Endothelial cell of umbilical vein (primary cell): ENCODE data around the gene MBTPS2. TPM values are rescaled to one million over a fixed set of nuclear protein-coding genes. Genes with fewer than 3 reads are reported as not detected.
A peak's percentile ranks its signal among the peaks of the same experiment; 100 is the strongest.

Experiments used
- BruUV-seq: library from RNA; stranded (reverse); fragments of 400-500 nt; replicated peaks from 2 replicates; lab custom pipeline; 2021; lab: Mats Ljungman, UMichigan
- CTCF ChIA-PET: fragments of 300-600, 350-600 bp; sonication (Branson Sonifier 250); formaldehyde crosslinking; loops from one replicate; lab custom pipeline; 2021; ENCODE audit warnings: antibody characterized with exemption, inconsistent platforms; lab: Charles Lee
- POLR2A ChIA-PET: fragments of 300-600, 350-600 bp; sonication (Branson Sonifier 250); formaldehyde crosslinking; loops from one replicate; lab custom pipeline; 2021; ENCODE audit warnings: antibody characterized with exemption, inconsistent platforms; lab: Charles Lee
- DNase-seq: peaks from one replicate; pipeline ENCODE4 v3.0.0-alpha.2; 2011; ENCODE audit warnings: low read depth, low spot score
- FAIRE-seq: peaks from 2 replicates; lab custom pipeline; 2011; peaks lifted over from hg19 to GRCh38; lab: Jason Lieb, UNC
- H2AFZ ChIP-seq: 2 replicates; pipeline ENCODE4 v1.6.0; 2012; ENCODE audit warnings: low read depth, low read length, control low read depth, inconsistent platforms
- H3K27ac ChIP-seq: 2 replicates; pipeline ENCODE4 v1.5.1; 2011; ENCODE audit warnings: low read depth, mild to moderate bottlenecking, control low read depth, low read length, moderate library complexity; ENCODE audit not compliant: insufficient read depth
- H3K27me3 ChIP-seq, 2 experiments: 2 replicates each; pipeline versions ENCODE4 v1.6.0 to v1.6.1; 2011; ENCODE audit warnings: low read length in 2 of 2, mixed read lengths in 1 of 2; ENCODE audit not compliant: control insufficient read depth in 2 of 2, insufficient read depth in 2 of 2
- H3K36me3 ChIP-seq, 2 experiments: 2 replicates in 1 of 2; 3 replicates in 1 of 2; pipeline ENCODE4 v1.5.1; 2011; ENCODE audit warnings: low read length in 2 of 2, mild to moderate bottlenecking in 1 of 2, moderate library complexity in 1 of 2; ENCODE audit not compliant: control insufficient read depth in 2 of 2, insufficient read depth in 2 of 2; ENCODE audit errors: extremely low read depth in 1 of 2
- H3K4me1 ChIP-seq: 3 replicates; pipeline ENCODE4 v1.5.1; 2011; ENCODE audit warnings: mild to moderate bottlenecking, low read length; ENCODE audit not compliant: control insufficient read depth, insufficient read depth; ENCODE audit errors: extremely low read depth
- H3K4me2 ChIP-seq: 2 replicates; pipeline ENCODE4 v1.6.1; 2011; ENCODE audit warnings: low read length, control low read depth, mixed read lengths; ENCODE audit not compliant: insufficient read depth
- H3K4me3 ChIP-seq, 3 experiments: fragments of 200-600 bp in 1 of 3; sonication (generic), shearing (Covaris generic) in 1 of 3; replicated peaks in 1 of 3; 2 replicates each; pipeline ENCODE4 v1.5.1; 2011 to 2016; ENCODE audit warnings: control low read depth in 3 of 3, low read length in 3 of 3, mild to moderate bottlenecking in 2 of 3, inconsistent platforms in 1 of 3, low read depth in 1 of 3, moderate library complexity in 1 of 3; ENCODE audit not compliant: insufficient read depth in 1 of 3
- H3K79me2 ChIP-seq: 2 replicates; pipeline ENCODE4 v1.6.0; 2012; ENCODE audit warnings: low read length, inconsistent platforms; ENCODE audit not compliant: control insufficient read depth, insufficient read depth
- H3K9ac ChIP-seq: replicated peaks from 2 replicates; pipeline ENCODE3; 2011; ENCODE audit warnings: low read length, control low read depth; ENCODE audit not compliant: insufficient read depth; ENCODE audit errors: extremely low read depth
- H3K9me1 ChIP-seq: replicated peaks from 3 replicates; pipeline ENCODE4 v1.6.0; 2011; ENCODE audit warnings: mild to moderate bottlenecking, low read length; ENCODE audit not compliant: control insufficient read depth, insufficient read depth; ENCODE audit errors: extremely low read depth
- H3K9me3 ChIP-seq: replicated peaks from 2 replicates; pipeline ENCODE4 v1.5.1; 2012; ENCODE audit warnings: low read length, inconsistent platforms; ENCODE audit not compliant: control insufficient read depth, insufficient read depth
- H4K20me1 ChIP-seq: replicated peaks from 2 replicates; pipeline ENCODE3; 2011; ENCODE audit warnings: mild to moderate bottlenecking, low read length; ENCODE audit not compliant: control insufficient read depth, insufficient read depth; ENCODE audit errors: extremely low read depth
- EZH2 ChIP-seq: IDR thresholded peaks from 2 replicates; pipeline ENCODE4 v1.6.1; 2012; ENCODE audit warnings: borderline replicate concordance, low read depth, mild to moderate bottlenecking, moderate library complexity, low read length, inconsistent platforms; ENCODE audit not compliant: severe bottlenecking
- FOS ChIP-seq: IDR thresholded peaks from 2 replicates; pipeline ENCODE4 v1.6.1; 2011; ENCODE audit warnings: mild to moderate bottlenecking, low read length, moderate library complexity, borderline replicate concordance; ENCODE audit not compliant: insufficient read depth
- GATA2 ChIP-seq: IDR thresholded peaks from 2 replicates; pipeline ENCODE4 v1.7.0; 2011; ENCODE audit warnings: low read depth, mild to moderate bottlenecking, moderate library complexity, mixed read lengths, low read length; ENCODE audit not compliant: insufficient read length, insufficient read depth
- JUN ChIP-seq: IDR thresholded peaks from 2 replicates; pipeline ENCODE4 v1.6.1; 2011; ENCODE audit warnings: borderline replicate concordance, low read depth; ENCODE audit not compliant: insufficient read length, insufficient read depth
- MYC ChIP-seq: IDR thresholded peaks from one replicate; pipeline ENCODE4 v1.6.1; 2011; ENCODE audit warnings: mild to moderate bottlenecking, low read depth, low read length
- POLR2A ChIP-seq: IDR thresholded peaks from 2 replicates; pipeline ENCODE4 v1.6.1; 2012; ENCODE audit warnings: low read depth, mild to moderate bottlenecking, control low read depth, low read length
- POLR2AphosphoS5 ChIP-seq: IDR thresholded peaks from 2 replicates; pipeline ENCODE4 v1.6.1; 2012; ENCODE audit warnings: low read depth, mild to moderate bottlenecking, control low read depth, low read length, moderate library complexity; ENCODE audit not compliant: insufficient read depth
- dilution Hi-C: fragments of 300-500 bp; cut with MboI; formaldehyde crosslinking; loops from one replicate; pipeline ENCODE4 v1.15.0; 2019; ENCODE audit warnings: low sequenced_read_pairs; ENCODE audit not compliant: extremely low pct_ligation_motif_present
- intact Hi-C: fragments of 100-400 bp; cut with micrococcal nuclease; formaldehyde crosslinking; loops from one replicate; pipeline ENCODE4 v1.10.0; 2022
- polyA plus RNA-seq, 4 experiments: library from polyadenylated mRNA; depleted of rRNA in 3 of 4; stranded (reverse) in 3 of 4; unstranded in 1 of 4; fragments of >200 nt; gene quantifications; 2 replicates each; pipeline versions ENCODE4 v1.2.1 to v1.2.3, GENCODE V29; 2011 to 2012; ENCODE audit warnings: missing spikeins in 1 of 4
- total RNA-seq: library from RNA; stranded (reverse); gene quantifications from 2 replicates; pipeline ENCODE4 v1.2.3, GENCODE V29; 2021
- TF ChIP-seq, protein P1 (sequence below): IDR thresholded peaks from 2 replicates; pipeline ENCODE4 v1.6.1; 2011; ENCODE audit not compliant: insufficient read depth, insufficient read length
- TF ChIP-seq, protein P2 (sequence below), 2 donors: IDR thresholded peaks; 1 replicate in 1 of 2; 2 replicates in 1 of 2; pipeline ENCODE4 v1.5.1; 2011; ENCODE audit warnings: low read length in 2 of 2, mild to moderate bottlenecking in 2 of 2, moderate library complexity in 2 of 2, control low read depth in 1 of 2, inconsistent platforms in 1 of 2, low read depth in 1 of 2; ENCODE audit not compliant: insufficient read depth in 1 of 2; ENCODE audit errors: extremely low read depth in 1 of 2

Gene MBTPS2
- total and polyA plus RNA-seq, 2 donors (not counting 3 experiments of a cell fraction or from before 2014, with no cell fraction given), result 11.4 to 16.4 TPM

DNA sequence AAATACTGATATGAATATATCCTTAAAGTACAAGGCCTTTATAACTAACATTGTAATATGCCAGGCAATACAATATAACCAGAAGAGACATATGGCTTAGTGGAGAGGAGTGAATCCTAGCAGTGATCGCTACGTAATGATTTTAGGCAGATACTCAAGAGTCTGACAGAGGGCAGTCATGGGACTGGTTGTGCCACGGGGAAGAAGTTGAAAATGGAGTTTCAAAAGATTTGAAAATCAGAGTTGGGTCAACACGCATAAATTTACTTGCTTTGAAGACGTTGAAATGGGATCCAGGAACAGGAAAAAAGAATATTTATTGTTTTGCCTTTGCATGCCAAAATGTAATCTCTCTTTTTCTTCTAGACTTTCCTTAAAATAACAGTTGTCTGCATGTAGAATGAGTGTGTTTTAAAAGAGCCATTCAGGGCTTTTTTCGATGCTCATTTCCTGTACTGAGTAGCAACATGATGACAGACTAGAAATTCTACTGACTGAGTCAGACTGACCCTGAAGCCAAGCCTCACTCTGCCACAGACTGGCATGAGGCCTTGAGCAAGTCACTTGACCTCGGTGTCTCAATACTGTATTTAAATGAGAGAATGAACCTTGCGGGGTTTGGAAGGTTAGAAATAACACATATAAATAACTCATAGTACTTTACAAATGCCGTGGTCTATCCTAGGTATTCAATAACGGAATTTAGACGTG lies 93.0 kb downstream of the MBTPS2 start:
- Histone ChIP-seq H3K9ac (peak overlapping the region; percentile 57), H3K4me2 (peak overlapping the region; percentile 25), H3K4me1 (peaks cover 21% of the 10 kb centered on the region), H3K36me3 (no peaks in the 10 kb centered on the region), H3K9me3 (no peaks in the 10 kb centered on the region), H3K9me1 (no peaks in the 10 kb centered on the region), H4K20me1 (no peaks in the 10 kb centered on the region), H3K79me2 (no peaks in the 10 kb centered on the region), H3K4me3 (no peak overlapping the region), H2AFZ (peak overlapping the region; percentile 37), H3K27me3 (no peaks in the 10 kb centered on the region), H3K27ac (peak overlapping the region; percentile 94)
- TF ChIP-seq MYC, result no peak
- no peak for TF ChIP-seq POLR2A
- TF ChIP-seq FOS, result peak; percentile 67
- peak; percentile 34 for TF ChIP-seq JUN
- peak; percentile 52 for TF ChIP-seq POLR2AphosphoS5
- FAIRE-seq (peak; percentile 97), DNase-seq (peak; percentile 89)
- dilution Hi-C loops, result no loop called here
- intact Hi-C loops, result loop anchor here (1.0 kb wide), 1 partner anchor 8 kb away; the partner anchor contains the start of gene SMS
- BruUV-seq, result TSS peak; percentile 55
- ChIA-PET POLR2A (interaction anchor here (0.6 kb wide), 1 partner anchor 63 kb away, joined by 3 read pairs; no protein-coding TSS in a partner anchor), CTCF (no interaction called here)

DNA sequence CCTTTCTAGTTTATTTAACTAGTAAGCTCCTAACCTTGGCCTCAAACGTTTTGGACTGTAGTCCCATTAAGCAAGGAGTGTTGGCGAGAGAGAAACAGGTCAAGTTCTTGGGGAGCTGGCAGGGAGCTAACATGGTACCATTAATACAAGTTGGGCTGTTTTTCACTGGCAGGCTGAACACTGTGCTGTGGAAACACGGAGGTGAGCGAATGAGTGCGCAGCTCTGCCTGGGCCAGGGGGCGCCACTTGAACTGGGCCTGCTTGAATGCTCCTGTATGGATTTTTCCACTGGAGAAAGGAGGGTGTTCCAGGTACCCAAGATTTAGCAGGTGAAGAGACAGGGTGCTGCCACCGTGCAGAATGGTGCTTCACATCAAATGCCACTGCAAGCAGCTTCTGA lies 93.7 kb downstream of the MBTPS2 start:
- no peaks in the 10 kb centered on the region for H3K36me3 ChIP-seq
- H3K4me2 ChIP-seq, result peak overlapping the region; percentile 25
- H3K79me2 ChIP-seq, result no peaks in the 10 kb centered on the region
- intact Hi-C loops, result no loop called here
- no peak for TF ChIP-seq POLR2A
- TF ChIP-seq, protein P1, sequence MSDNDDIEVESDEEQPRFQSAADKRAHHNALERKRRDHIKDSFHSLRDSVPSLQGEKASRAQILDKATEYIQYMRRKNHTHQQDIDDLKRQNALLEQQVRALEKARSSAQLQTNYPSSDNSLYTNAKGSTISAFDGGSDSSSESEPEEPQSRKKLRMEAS, result no peak
- TF ChIP-seq EZH2, result no peak
- TF ChIP-seq, protein P2, sequence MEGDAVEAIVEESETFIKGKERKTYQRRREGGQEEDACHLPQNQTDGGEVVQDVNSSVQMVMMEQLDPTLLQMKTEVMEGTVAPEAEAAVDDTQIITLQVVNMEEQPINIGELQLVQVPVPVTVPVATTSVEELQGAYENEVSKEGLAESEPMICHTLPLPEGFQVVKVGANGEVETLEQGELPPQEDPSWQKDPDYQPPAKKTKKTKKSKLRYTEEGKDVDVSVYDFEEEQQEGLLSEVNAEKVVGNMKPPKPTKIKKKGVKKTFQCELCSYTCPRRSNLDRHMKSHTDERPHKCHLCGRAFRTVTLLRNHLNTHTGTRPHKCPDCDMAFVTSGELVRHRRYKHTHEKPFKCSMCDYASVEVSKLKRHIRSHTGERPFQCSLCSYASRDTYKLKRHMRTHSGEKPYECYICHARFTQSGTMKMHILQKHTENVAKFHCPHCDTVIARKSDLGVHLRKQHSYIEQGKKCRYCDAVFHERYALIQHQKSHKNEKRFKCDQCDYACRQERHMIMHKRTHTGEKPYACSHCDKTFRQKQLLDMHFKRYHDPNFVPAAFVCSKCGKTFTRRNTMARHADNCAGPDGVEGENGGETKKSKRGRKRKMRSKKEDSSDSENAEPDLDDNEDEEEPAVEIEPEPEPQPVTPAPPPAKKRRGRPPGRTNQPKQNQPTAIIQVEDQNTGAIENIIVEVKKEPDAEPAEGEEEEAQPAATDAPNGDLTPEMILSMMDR (IDR thresholded peaks at IDR 0.05; ENCODE audit: extremely low read depth in 1 of 2, insufficient read depth in 1 of 2, low read depth in 1 of 2, low read length in 2 of 2), result no peak
- TF ChIP-seq FOS, result no peak
- TF ChIP-seq POLR2AphosphoS5, result no peak
- TF ChIP-seq MYC, result no peak
- TF ChIP-seq GATA2, result no peak
- TF ChIP-seq JUN, result no peak
- ChIA-PET POLR2A (no interaction called here), CTCF (interaction anchor here (1.4 to 1.9 kb wide), 2 partner anchors 39 to 52 kb away, joined by 3 to 4 read pairs; no protein-coding TSS in a partner anchor)
- no peaks in the 10 kb centered on the region for H3K27me3 ChIP-seq
- no peak for DNase-seq
- H3K9me3 ChIP-seq, result no peaks in the 10 kb centered on the region
- FAIRE-seq, result no peak
- H4K20me1 ChIP-seq, result no peaks in the 10 kb centered on the region
- no peak overlapping the region for H2AFZ ChIP-seq
- peaks cover 17% of the 10 kb centered on the region for H3K4me1 ChIP-seq
- TSS peak; percentile 81 for BruUV-seq
- H3K4me3 ChIP-seq, result no peak overlapping the region
- peak overlapping the region; percentile 94 for H3K27ac ChIP-seq
- dilution Hi-C loops, result no loop called here
- H3K9ac ChIP-seq, result peak overlapping the region; percentile 31
- no peaks in the 10 kb centered on the region for H3K9me1 ChIP-seq
